CD14-positive monocyte (primary cell): ENCODE data around the gene SMG1. TPM values are rescaled to one million over a fixed set of nuclear protein-coding genes. Genes with fewer than 3 reads are reported as not detected.

Experiments used
- DNase-seq, 3 donors: peaks; one replicate each; pipeline ENCODE4 v3.0.0-alpha.2; 2011 to 2022
- H2AFZ ChIP-seq: 2 replicates; pipeline ENCODE4 v1.6.0; 2012; ENCODE audit warnings: mild to moderate bottlenecking, low read depth, low read length, inconsistent platforms; ENCODE audit not compliant: insufficient read depth, poor library complexity, severe bottlenecking
- H3K27ac ChIP-seq, 2 donors: 1 replicate in 1 of 2; 2 replicates in 1 of 2; pipeline ENCODE4 v1.5.1; 2012 to 2013; ENCODE audit warnings: low read length in 2 of 2, control low read depth in 1 of 2, inconsistent platforms in 1 of 2, low read depth in 1 of 2, mild to moderate bottlenecking in 1 of 2
- H3K27me3 ChIP-seq, 2 donors: one replicate each; pipeline versions ENCODE4 v1.6.0 to v1.6.1; 2011 to 2013; ENCODE audit warnings: low read length in 2 of 2; ENCODE audit not compliant: control insufficient read depth in 2 of 2, insufficient read depth in 2 of 2
- H3K36me3 ChIP-seq, 2 donors: replicated peaks in 1 of 2; 1 replicate in 1 of 2; 2 replicates in 1 of 2; pipeline versions ENCODE4 v1.5.1 to v1.6.1; 2012 to 2013; ENCODE audit warnings: low read length in 2 of 2, control low read depth in 1 of 2, inconsistent platforms in 1 of 2, mild to moderate bottlenecking in 1 of 2; ENCODE audit not compliant: insufficient read depth in 2 of 2, control insufficient read depth in 1 of 2
- H3K4me1 ChIP-seq, 2 donors: 1 replicate in 1 of 2; 2 replicates in 1 of 2; pipeline versions ENCODE4 v1.5.1 to v1.6.1; 2012 to 2013; ENCODE audit warnings: low read length in 2 of 2, control low read depth in 1 of 2, inconsistent platforms in 1 of 2, mild to moderate bottlenecking in 1 of 2, moderate library complexity in 1 of 2; ENCODE audit not compliant: insufficient read depth in 2 of 2, control insufficient read depth in 1 of 2
- H3K4me2 ChIP-seq: replicated peaks from 2 replicates; pipeline ENCODE3; 2012; ENCODE audit warnings: low read length, moderate library complexity, mild to moderate bottlenecking; ENCODE audit not compliant: poor library complexity, severe bottlenecking; ENCODE audit errors: extremely low read depth
- H3K4me3 ChIP-seq, 3 experiments: fragments of 200-600 bp in 1 of 3; sonication (generic) in 1 of 3; replicated peaks in 1 of 3; 1 replicate in 2 of 3; 2 replicates in 1 of 3; pipeline ENCODE4 v1.5.1; 2011 to 2013; ENCODE audit warnings: low read length in 3 of 3, mild to moderate bottlenecking in 3 of 3, control low read depth in 2 of 3, low read depth in 2 of 3, inconsistent platforms in 1 of 3, moderate library complexity in 1 of 3
- H3K79me2 ChIP-seq: 2 replicates; pipeline ENCODE4 v1.6.0; 2012; ENCODE audit warnings: mild to moderate bottlenecking, control low read depth, inconsistent platforms, low read length, moderate library complexity; ENCODE audit not compliant: insufficient read depth
- H3K9ac ChIP-seq: 2 replicates; pipeline ENCODE4 v1.6.0; 2017; ENCODE audit warnings: low read length, mild to moderate bottlenecking; ENCODE audit not compliant: insufficient read depth, poor library complexity, severe bottlenecking
- H3K9me3 ChIP-seq, 2 donors: replicated peaks in 1 of 2; 1 replicate in 1 of 2; 2 replicates in 1 of 2; pipeline versions ENCODE4 v1.5.1 to v1.6.1; 2012 to 2013; ENCODE audit warnings: low read length in 2 of 2, control low read depth in 1 of 2; ENCODE audit not compliant: control insufficient read depth in 1 of 2, insufficient read depth in 1 of 2
- H4K20me1 ChIP-seq: 2 replicates; pipeline ENCODE4 v1.6.0; 2012; ENCODE audit warnings: mild to moderate bottlenecking, low read length, control low read depth, moderate library complexity; ENCODE audit not compliant: insufficient read depth
- H3K27ac Mint-ChIP-seq, 7 donors: one replicate each; pipeline ENCODE4 v1.8.0; 2020; ENCODE audit warnings: mild to moderate bottlenecking in 7 of 7, mixed read lengths in 7 of 7, moderate library complexity in 6 of 7, inconsistent platforms in 2 of 7
- H3K27me3 Mint-ChIP-seq, 3 donors: one replicate each; pipeline ENCODE4 v1.8.0; 2021 to 2022; ENCODE audit warnings: low read depth in 3 of 3, mild to moderate bottlenecking in 3 of 3, mixed read lengths in 3 of 3, moderate library complexity in 3 of 3, inconsistent platforms in 1 of 3
- H3K36me3 Mint-ChIP-seq, 2 donors: one replicate each; pipeline ENCODE4 v1.8.0; 2020; ENCODE audit warnings: mixed read lengths in 2 of 2, inconsistent platforms in 1 of 2, mild to moderate bottlenecking in 1 of 2
- H3K4me1 Mint-ChIP-seq: one replicate; pipeline ENCODE4 v1.8.0; 2020; ENCODE audit warnings: mild to moderate bottlenecking, mixed read lengths
- H3K4me3 Mint-ChIP-seq, 2 donors: one replicate each; pipeline ENCODE4 v1.8.0; 2020; ENCODE audit warnings: mild to moderate bottlenecking in 2 of 2, mixed read lengths in 2 of 2, moderate library complexity in 1 of 2
- H3K9me3 Mint-ChIP-seq, 7 donors: one replicate each; pipeline ENCODE4 v1.8.0; 2020 to 2022; ENCODE audit warnings: mixed read lengths in 7 of 7, mild to moderate bottlenecking in 6 of 7, moderate library complexity in 6 of 7, inconsistent platforms in 2 of 7
- WGBS: methylation state at CpG from one replicate; pipeline ENCODE4 v1.1.5; 2013; ENCODE audit warnings: missing lambda C conversion rate; ENCODE audit not compliant: insufficient coverage; 5-methylcytosine and 5-hydroxymethylcytosine counted together
- intact Hi-C, 2 donors: fragments of 100-400 bp; cut with micrococcal nuclease; formaldehyde crosslinking; loops; one replicate each; pipeline versions ENCODE4 v1.15.0 to v1.15.1; 2023
- polyA plus RNA-seq, 3 donors: library from polyadenylated mRNA; depleted of rRNA in 1 of 3; unstranded in 2 of 3; stranded (reverse) in 1 of 3; fragments of 300-500 nt in 2 of 3; fragments of >200 nt in 1 of 3; fragmentation: Illumina TruSeq in 2 of 3; gene quantifications; 1 replicate in 2 of 3; 2 replicates in 1 of 3; pipeline ENCODE4 v1.2.3, GENCODE V29; 2012 to 2021
- TF ChIP-seq, protein P1 (sequence below): fragments of 200-600 bp; IDR thresholded peaks from one replicate; pipeline ENCODE4 v1.8.0; 2022; ENCODE audit warnings: antibody characterized with exemption, mild to moderate bottlenecking

SMG1 gene
- polyA plus RNA-seq, 3 donors = 2.4 to 31.8 (median 7.1) TPM

DNA sequence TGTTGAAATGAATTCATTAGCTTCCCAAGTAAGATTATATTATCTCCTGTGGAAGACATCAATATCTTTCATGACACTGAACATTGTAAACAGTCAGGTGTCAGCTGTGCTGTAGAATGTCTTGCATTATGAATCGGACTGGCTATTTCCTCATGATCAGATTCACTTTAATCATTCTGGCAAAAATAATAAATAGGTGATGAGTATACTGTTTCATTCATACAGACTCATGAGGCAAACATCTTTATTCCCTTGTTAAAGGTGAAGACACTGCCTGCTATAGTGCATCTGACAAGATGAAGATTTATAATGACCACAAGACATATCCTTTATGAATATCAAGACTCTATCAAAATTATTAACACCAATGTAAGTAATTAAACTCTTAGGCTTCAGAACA lies 73.6 kb downstream of the SMG1 start:
- Mint-ChIP-seq H3K36me3 (peaks cover 81 to 98% of the 10 kb centered on the region in 2 donors), H3K27ac (no peak overlapping the region), H3K9me3 (no peaks in the 10 kb centered on the region), H3K4me1 (no peaks in the 10 kb centered on the region), H3K4me3 (no peak overlapping the region), H3K27me3 (no peaks in the 10 kb centered on the region)
- Histone ChIP-seq H3K36me3 (peaks cover 87 to 99% of the 10 kb centered on the region in 2 donors), H3K27me3 (no peaks in the 10 kb centered on the region), H2AFZ (no peak overlapping the region), H3K9me3 (no peaks in the 10 kb centered on the region), H3K27ac (no peak overlapping the region), H3K4me3 (no peak overlapping the region), H3K4me2 (no peak overlapping the region), H4K20me1 (peaks cover 7% of the 10 kb centered on the region), H3K9ac (no peak overlapping the region), H3K4me1 (no peaks in the 10 kb centered on the region), H3K79me2 (no peaks in the 10 kb centered on the region)
- DNase-seq = no peak
- intact Hi-C loops = no loop called here
- TF ChIP-seq, protein P1, sequence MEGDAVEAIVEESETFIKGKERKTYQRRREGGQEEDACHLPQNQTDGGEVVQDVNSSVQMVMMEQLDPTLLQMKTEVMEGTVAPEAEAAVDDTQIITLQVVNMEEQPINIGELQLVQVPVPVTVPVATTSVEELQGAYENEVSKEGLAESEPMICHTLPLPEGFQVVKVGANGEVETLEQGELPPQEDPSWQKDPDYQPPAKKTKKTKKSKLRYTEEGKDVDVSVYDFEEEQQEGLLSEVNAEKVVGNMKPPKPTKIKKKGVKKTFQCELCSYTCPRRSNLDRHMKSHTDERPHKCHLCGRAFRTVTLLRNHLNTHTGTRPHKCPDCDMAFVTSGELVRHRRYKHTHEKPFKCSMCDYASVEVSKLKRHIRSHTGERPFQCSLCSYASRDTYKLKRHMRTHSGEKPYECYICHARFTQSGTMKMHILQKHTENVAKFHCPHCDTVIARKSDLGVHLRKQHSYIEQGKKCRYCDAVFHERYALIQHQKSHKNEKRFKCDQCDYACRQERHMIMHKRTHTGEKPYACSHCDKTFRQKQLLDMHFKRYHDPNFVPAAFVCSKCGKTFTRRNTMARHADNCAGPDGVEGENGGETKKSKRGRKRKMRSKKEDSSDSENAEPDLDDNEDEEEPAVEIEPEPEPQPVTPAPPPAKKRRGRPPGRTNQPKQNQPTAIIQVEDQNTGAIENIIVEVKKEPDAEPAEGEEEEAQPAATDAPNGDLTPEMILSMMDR = no peak
- no CpG with 5 or more reads among the region's 1 CpG for WGBS

DNA sequence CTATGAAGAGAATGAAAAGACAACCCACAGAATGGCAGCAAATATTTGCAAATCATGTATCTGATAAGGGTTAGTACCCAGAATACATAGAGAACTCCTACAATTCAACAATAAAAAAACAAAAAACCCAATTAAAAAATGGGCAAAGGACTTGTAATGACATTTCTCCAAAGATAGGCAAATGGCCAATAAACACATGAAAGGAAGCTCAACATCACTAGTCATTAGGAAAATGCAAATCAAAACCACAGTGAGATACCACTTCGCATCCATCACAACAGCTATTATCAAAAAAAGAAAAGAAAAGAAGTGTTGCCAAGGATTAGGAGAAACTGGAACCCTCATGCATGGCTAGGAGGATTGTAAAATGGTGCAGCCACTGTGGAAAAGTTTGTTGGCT lies 79.8 kb downstream of the SMG1 start:
- TF ChIP-seq, protein P1 = no peak
- DNase-seq = no peak
- peaks cover 84 to 99% of the 10 kb centered on the region in 2 donors for H3K36me3 Mint-ChIP-seq
- Histone ChIP-seq H3K9me3 (no peaks in the 10 kb centered on the region), H3K9ac (no peak overlapping the region), H3K4me2 (no peak overlapping the region), H3K79me2 (peaks cover 6% of the 10 kb centered on the region), H3K4me1 (no peaks in the 10 kb centered on the region), H2AFZ (no peak overlapping the region), H3K4me3 (no peak overlapping the region), H3K27me3 (no peaks in the 10 kb centered on the region), H3K27ac (no peak overlapping the region), H3K36me3 (peaks cover 92 to 99% of the 10 kb centered on the region in 2 donors), H4K20me1 (peaks cover 11% of the 10 kb centered on the region)
- no peak overlapping the region for H3K27ac Mint-ChIP-seq
- peaks cover 0 to 2% (median 0%) of the 10 kb centered on the region in 3 donors for H3K27me3 Mint-ChIP-seq
- no CpG with 5 or more reads among the region's 1 CpG for WGBS
- H3K9me3 Mint-ChIP-seq = no peaks in the 10 kb centered on the region
- H3K4me3 Mint-ChIP-seq = no peak overlapping the region
- intact Hi-C loops = no loop called here
- H3K4me1 Mint-ChIP-seq = no peaks in the 10 kb centered on the region
